Muscle layer of colon (tissue), 2 donors: ENCODE results near the gene ZNF22.

Experiments
- H3K27ac ChIP-seq: one replicate; pipeline ENCODE4 v1.7.0; 2013; ENCODE audit warnings: low read depth, mild to moderate bottlenecking, low read length, moderate library complexity
- H3K27me3 ChIP-seq, 2 donors: one replicate each; pipeline ENCODE4 v1.7.0; 2013; ENCODE audit warnings: low read length in 2 of 2, mild to moderate bottlenecking in 2 of 2; ENCODE audit not compliant: insufficient read depth in 2 of 2, control insufficient read depth in 1 of 2
- H3K36me3 ChIP-seq: one replicate; pipeline ENCODE4 v1.7.0; 2013; ENCODE audit warnings: mild to moderate bottlenecking, low read length; ENCODE audit not compliant: insufficient read depth
- H3K4me1 ChIP-seq: one replicate; pipeline ENCODE4 v1.7.0; 2013; ENCODE audit warnings: mild to moderate bottlenecking, low read length; ENCODE audit not compliant: insufficient read depth
- H3K4me3 ChIP-seq, 2 donors: one replicate each; pipeline ENCODE4 v1.7.0; 2013; ENCODE audit warnings: low read length in 2 of 2, low read depth in 1 of 2, mild to moderate bottlenecking in 1 of 2, moderate library complexity in 1 of 2
- H3K9ac ChIP-seq: one replicate; pipeline ENCODE4 v1.7.0; 2013; ENCODE audit warnings: low read length
- H3K9me3 ChIP-seq: one replicate; pipeline ENCODE4 v1.7.0; 2013; ENCODE audit warnings: mild to moderate bottlenecking, low read length
- donor health status: abdominal sarcoma.
- donor health status: Adenocarcinoma of cecum.

The ZNF22 gene

GRCh38 chr10:45053569-45054100 lies 52.9 kb downstream of the ZNF22 start:
- Histone ChIP-seq H3K27ac (no peak overlapping the region), H3K27me3 (no peaks in the 10 kb centered on the region), H3K4me3 (no peak overlapping the region), H3K36me3 (no peaks in the 10 kb centered on the region), H3K9ac (no peak overlapping the region), H3K4me1 (no peaks in the 10 kb centered on the region), H3K9me3 (no peaks in the 10 kb centered on the region)
